Adrenal gland (tissue), 5 donors: ENCODE data around the gene FARS2.

Experiments
- POLR2A ChIP-seq, 2 donors: fragments of 450-650 bp; IDR thresholded peaks; one replicate each; pipeline ENCODE4 v1.6.1; 2017; ENCODE audit warnings: antibody characterized with exemption in 2 of 2, mild to moderate bottlenecking in 2 of 2, moderate library complexity in 1 of 2
- TF ChIP-seq, protein P1 (sequence below), 6 experiments: fragments of 450-650 bp in 4 of 6; fragments of 200-600 bp in 2 of 6; sonication (generic) in 1 of 6; IDR thresholded peaks; 1 replicate in 5 of 6; 2 replicates in 1 of 6; pipeline versions ENCODE4 v1.5.1 to v1.8.0; 2016 to 2021; ENCODE audit warnings: antibody characterized with exemption in 6 of 6, mild to moderate bottlenecking in 2 of 6, moderate library complexity in 1 of 6
- donor health status: DM: no; HTN: no; CAD: no.

DNA sequence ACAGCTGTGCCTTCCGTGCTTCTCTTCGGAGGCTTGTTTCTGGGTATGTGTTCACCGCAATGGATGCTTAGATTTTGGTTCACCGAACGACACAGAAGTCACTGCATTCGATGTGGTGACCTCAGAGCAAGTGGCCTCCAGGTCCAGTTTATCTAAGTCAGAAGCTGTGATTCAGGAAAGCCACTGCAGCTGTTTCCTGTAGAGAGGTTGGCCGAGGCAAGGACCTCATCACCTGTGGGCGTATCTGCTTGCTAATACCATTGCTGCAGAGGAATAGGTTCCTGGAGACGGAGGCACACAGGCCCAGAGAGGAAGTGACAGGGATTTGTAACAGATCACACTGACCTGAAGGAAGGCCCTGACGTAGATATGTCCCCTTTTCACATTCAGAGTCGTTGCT is 82.7 kb downstream of the FARS2 start:
- no peak for TF ChIP-seq POLR2A (IDR thresholded peaks at IDR 0.05)
- TF ChIP-seq, protein P1, sequence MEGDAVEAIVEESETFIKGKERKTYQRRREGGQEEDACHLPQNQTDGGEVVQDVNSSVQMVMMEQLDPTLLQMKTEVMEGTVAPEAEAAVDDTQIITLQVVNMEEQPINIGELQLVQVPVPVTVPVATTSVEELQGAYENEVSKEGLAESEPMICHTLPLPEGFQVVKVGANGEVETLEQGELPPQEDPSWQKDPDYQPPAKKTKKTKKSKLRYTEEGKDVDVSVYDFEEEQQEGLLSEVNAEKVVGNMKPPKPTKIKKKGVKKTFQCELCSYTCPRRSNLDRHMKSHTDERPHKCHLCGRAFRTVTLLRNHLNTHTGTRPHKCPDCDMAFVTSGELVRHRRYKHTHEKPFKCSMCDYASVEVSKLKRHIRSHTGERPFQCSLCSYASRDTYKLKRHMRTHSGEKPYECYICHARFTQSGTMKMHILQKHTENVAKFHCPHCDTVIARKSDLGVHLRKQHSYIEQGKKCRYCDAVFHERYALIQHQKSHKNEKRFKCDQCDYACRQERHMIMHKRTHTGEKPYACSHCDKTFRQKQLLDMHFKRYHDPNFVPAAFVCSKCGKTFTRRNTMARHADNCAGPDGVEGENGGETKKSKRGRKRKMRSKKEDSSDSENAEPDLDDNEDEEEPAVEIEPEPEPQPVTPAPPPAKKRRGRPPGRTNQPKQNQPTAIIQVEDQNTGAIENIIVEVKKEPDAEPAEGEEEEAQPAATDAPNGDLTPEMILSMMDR (IDR thresholded peaks at IDR 0.05), result no peak
